Mammary epithelial cell (primary cell): ENCODE results near the gene PRPF8.

Experiments
- EZH2 ChIP-seq: IDR thresholded peaks from 2 replicates; pipeline ENCODE4 v1.6.1; 2012; ENCODE audit warnings: low read length, inconsistent platforms, borderline replicate concordance
- TF ChIP-seq, protein P1 (sequence below), 2 donors: IDR thresholded peaks in 1 of 2; conservative IDR thresholded peaks in 1 of 2; 2 replicates each; pipeline ENCODE4 v1.5.1; 2011 to 2012; ENCODE audit warnings: inconsistent platforms in 2 of 2, low read length in 2 of 2, mild to moderate bottlenecking in 2 of 2, control low read depth in 1 of 2, low read depth in 1 of 2; ENCODE audit not compliant: insufficient read depth in 1 of 2; ENCODE audit errors: extremely low read depth in 1 of 2

GRCh38 chr17:1653735-1654134, 30.9 kb downstream of the PRPF8 start:
- TF ChIP-seq, protein P1, sequence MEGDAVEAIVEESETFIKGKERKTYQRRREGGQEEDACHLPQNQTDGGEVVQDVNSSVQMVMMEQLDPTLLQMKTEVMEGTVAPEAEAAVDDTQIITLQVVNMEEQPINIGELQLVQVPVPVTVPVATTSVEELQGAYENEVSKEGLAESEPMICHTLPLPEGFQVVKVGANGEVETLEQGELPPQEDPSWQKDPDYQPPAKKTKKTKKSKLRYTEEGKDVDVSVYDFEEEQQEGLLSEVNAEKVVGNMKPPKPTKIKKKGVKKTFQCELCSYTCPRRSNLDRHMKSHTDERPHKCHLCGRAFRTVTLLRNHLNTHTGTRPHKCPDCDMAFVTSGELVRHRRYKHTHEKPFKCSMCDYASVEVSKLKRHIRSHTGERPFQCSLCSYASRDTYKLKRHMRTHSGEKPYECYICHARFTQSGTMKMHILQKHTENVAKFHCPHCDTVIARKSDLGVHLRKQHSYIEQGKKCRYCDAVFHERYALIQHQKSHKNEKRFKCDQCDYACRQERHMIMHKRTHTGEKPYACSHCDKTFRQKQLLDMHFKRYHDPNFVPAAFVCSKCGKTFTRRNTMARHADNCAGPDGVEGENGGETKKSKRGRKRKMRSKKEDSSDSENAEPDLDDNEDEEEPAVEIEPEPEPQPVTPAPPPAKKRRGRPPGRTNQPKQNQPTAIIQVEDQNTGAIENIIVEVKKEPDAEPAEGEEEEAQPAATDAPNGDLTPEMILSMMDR (conservative IDR thresholded peaks at IDR 0.05 in 1 of 2, IDR thresholded peaks at IDR 0.05 in 1 of 2; ENCODE audit: extremely low read depth in 1 of 2, insufficient read depth in 1 of 2, low read depth in 1 of 2, low read length in 2 of 2) = no peak
- no peak for TF ChIP-seq EZH2
